ENCODE data around the gene ART5. TPM values are rescaled to one million over a fixed set of nuclear protein-coding genes. Genes with fewer than 3 reads are reported as not detected.
"Not testable (repeated sequence)": the region's sequence is repeated elsewhere in the genome, so short reads cannot be mapped to it uniquely, and the experiment has no call there.

Gene ART5
- total RNA-seq, 1 experiment from 2014 or later = not detected

DNA sequence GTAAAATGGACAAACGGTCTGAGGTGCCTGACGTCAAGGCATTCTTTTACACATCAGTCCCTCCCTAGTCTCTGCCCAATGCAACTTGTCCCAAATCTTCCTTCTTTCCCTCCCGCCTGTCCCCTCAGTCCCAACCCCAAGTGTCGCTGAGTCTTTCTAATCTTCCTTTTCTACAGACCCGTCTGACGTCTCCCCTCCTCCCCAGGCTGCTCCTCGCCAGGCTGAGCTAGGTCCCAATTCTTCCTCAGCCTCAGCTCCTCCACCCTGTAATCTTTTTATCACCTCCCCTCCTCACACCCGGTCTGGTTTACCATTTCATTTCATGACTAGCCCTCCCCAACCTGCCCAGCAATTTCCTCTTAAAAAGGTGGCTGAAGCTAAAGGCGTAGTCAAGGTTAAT is 7.6 kb upstream of the ART5 start:
- H3K9me3 ChIP-seq (ENCODE audit: low read depth, low read length, poor library complexity, severe bottlenecking); CTCF ChIA-PET; H3K27me3 ChIP-seq (replicated peaks; ENCODE audit: insufficient read depth, low read depth, low read length, poor library complexity); POLR2A ChIA-PET (ENCODE audit: low non-redundant PET); intact Hi-C loops (cut with micrococcal nuclease; ENCODE audit: unreplicated experiment); DNase-seq (ENCODE audit: low spot score); H3K4me3 ChIP-seq (ENCODE audit: low read depth, low read length, poor library complexity, severe bottlenecking); H3K4me1 ChIP-seq (ENCODE audit: insufficient read depth, low read length, poor library complexity, severe bottlenecking); BruUV-seq (replicated peaks); H3K27ac ChIP-seq (ENCODE audit: low read depth, low read length, poor library complexity, severe bottlenecking); H3K36me3 ChIP-seq (ENCODE audit: insufficient read depth, low read length, poor library complexity, severe bottlenecking): not testable (repeated sequence)

DNA sequence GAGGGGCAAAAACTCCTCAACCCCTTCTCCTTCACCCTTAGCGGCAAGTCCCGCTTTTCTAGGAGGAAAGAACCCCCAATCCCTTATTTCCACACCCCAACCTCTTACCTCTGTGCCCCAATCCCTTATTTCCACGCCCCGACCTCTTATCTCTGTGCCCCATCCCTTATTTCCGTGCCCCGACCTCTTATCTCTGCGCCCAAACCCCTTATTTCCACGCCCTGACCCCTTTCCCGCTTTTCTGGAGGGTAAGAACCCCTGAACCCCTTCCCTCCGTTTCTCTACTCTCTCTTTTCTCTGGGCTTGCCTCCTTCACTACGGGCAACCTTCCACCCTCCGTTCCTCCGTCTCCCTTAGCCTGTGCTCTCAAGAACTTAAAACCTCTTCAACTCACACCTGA is 7.1 kb upstream of the ART5 start:
- H3K27me3 ChIP-seq (replicated peaks; ENCODE audit: insufficient read depth, low read depth, low read length, poor library complexity); H3K9me3 ChIP-seq (ENCODE audit: low read depth, low read length, poor library complexity, severe bottlenecking); CTCF ChIA-PET; H3K27ac ChIP-seq (ENCODE audit: low read depth, low read length, poor library complexity, severe bottlenecking); intact Hi-C loops (cut with micrococcal nuclease; ENCODE audit: unreplicated experiment); DNase-seq (ENCODE audit: low spot score); H3K36me3 ChIP-seq (ENCODE audit: insufficient read depth, low read length, poor library complexity, severe bottlenecking); POLR2A ChIA-PET (ENCODE audit: low non-redundant PET); BruUV-seq (replicated peaks); H3K4me3 ChIP-seq (ENCODE audit: low read depth, low read length, poor library complexity, severe bottlenecking); H3K4me1 ChIP-seq (ENCODE audit: insufficient read depth, low read length, poor library complexity, severe bottlenecking): not testable (repeated sequence)

DNA sequence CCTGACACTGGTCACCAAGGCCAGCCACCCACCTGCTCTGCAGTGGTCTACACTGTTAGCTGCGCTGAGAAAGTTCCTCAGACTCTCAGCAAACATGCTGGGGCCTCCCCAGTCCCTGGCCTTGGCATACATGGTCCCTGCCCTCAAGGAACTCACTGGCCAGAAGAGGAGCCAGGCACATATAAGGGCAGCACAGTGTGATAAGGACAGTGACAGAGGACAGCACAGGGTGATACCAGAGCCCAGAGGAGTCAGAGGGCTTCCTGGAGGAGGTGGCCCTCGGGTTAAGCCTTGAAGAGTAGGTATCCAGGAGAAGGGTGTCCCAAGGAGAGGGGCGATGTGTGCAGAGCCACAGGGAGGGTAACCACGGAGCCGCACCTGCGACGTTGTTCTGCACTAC is 3.8 kb upstream of the ART5 start:
- ChIA-PET CTCF (no interaction called here), POLR2A (ENCODE audit: low non-redundant PET) (no interaction called here)
- Histone ChIP-seq H3K4me1 (ENCODE audit: insufficient read depth, low read length, poor library complexity, severe bottlenecking) (no peaks in the 10 kb centered on the region), H3K9me3 (ENCODE audit: low read depth, low read length, poor library complexity, severe bottlenecking) (no peaks in the 10 kb centered on the region), H3K4me3 (ENCODE audit: low read depth, low read length, poor library complexity, severe bottlenecking) (no peak overlapping the region), H3K27me3 (replicated peaks; ENCODE audit: insufficient read depth, low read depth, low read length, poor library complexity) (peaks cover 3% of the 10 kb centered on the region), H3K36me3 (ENCODE audit: insufficient read depth, low read length, poor library complexity, severe bottlenecking) (no peaks in the 10 kb centered on the region), H3K27ac (ENCODE audit: low read depth, low read length, poor library complexity, severe bottlenecking) (no peak overlapping the region)
- intact Hi-C loops (cut with micrococcal nuclease; ENCODE audit: unreplicated experiment) = no loop called here
- no peak for TF ChIP-seq EZH2 (IDR thresholded peaks at IDR 0.05; ENCODE audit: borderline replicate concordance, low read depth, low read length, poor library complexity, severe bottlenecking)
- TF ChIP-seq, protein P1, sequence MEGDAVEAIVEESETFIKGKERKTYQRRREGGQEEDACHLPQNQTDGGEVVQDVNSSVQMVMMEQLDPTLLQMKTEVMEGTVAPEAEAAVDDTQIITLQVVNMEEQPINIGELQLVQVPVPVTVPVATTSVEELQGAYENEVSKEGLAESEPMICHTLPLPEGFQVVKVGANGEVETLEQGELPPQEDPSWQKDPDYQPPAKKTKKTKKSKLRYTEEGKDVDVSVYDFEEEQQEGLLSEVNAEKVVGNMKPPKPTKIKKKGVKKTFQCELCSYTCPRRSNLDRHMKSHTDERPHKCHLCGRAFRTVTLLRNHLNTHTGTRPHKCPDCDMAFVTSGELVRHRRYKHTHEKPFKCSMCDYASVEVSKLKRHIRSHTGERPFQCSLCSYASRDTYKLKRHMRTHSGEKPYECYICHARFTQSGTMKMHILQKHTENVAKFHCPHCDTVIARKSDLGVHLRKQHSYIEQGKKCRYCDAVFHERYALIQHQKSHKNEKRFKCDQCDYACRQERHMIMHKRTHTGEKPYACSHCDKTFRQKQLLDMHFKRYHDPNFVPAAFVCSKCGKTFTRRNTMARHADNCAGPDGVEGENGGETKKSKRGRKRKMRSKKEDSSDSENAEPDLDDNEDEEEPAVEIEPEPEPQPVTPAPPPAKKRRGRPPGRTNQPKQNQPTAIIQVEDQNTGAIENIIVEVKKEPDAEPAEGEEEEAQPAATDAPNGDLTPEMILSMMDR (conservative IDR thresholded peaks at IDR 0.05; ENCODE audit: low read depth, low read length) = no peak
- no TSS peak for BruUV-seq (replicated peaks)
- DNase-seq (ENCODE audit: low spot score) = no peak

DNA sequence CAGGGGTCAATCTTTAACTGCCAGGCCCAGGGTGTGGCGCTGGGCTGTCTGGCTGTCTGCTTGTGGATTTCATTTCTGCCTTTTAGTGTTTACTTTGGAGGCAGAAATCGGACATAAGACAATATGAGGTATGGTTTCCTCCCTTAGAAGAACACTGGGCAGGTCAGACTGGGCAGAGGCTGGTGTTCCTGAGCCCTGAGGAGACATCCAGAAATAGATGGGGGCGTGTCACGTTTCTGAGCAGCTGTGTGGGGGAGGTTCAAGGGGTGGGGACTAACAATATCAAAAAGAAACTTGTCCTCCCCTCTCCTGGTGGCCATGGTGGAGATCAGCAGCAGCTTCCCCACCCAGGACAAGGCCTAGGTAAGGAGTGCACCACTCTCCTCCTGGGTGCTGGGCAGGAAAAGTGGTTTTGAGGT is 3.0 kb upstream of the ART5 start, which contains the start of gene ART1:
Gene ART1, plus strand, starts transcription at position 312 of the 419 bp plus-strand sequence. CDS start 14,086 bp downstream, outside the sequence.
- peaks cover 3% of the 10 kb centered on the region for H3K27me3 ChIP-seq (replicated peaks; ENCODE audit: insufficient read depth, low read depth, low read length, poor library complexity)
- intact Hi-C loops (cut with micrococcal nuclease; ENCODE audit: unreplicated experiment) = no loop called here
- H3K4me3 ChIP-seq (ENCODE audit: low read depth, low read length, poor library complexity, severe bottlenecking) = no peak within 1 kb of the TSS
- DNase-seq (ENCODE audit: low spot score) = no peak
- BruUV-seq (replicated peaks) = no TSS peak
- H3K9me3 ChIP-seq (ENCODE audit: low read depth, low read length, poor library complexity, severe bottlenecking) = no peaks in the 10 kb centered on the region
- H3K4me1 ChIP-seq (ENCODE audit: insufficient read depth, low read length, poor library complexity, severe bottlenecking) = no peaks in the 10 kb centered on the region
- TF ChIP-seq, protein P1 (conservative IDR thresholded peaks at IDR 0.05; ENCODE audit: low read depth, low read length) = no peak
- no peak for TF ChIP-seq EZH2 (IDR thresholded peaks at IDR 0.05; ENCODE audit: borderline replicate concordance, low read depth, low read length, poor library complexity, severe bottlenecking)
- no peak within 1 kb of the TSS for H3K27ac ChIP-seq (ENCODE audit: low read depth, low read length, poor library complexity, severe bottlenecking)
- ChIA-PET CTCF (no interaction called here), POLR2A (ENCODE audit: low non-redundant PET) (no interaction called here)
- H3K36me3 ChIP-seq (ENCODE audit: insufficient read depth, low read length, poor library complexity, severe bottlenecking) = no peaks in the 10 kb centered on the region

DNA sequence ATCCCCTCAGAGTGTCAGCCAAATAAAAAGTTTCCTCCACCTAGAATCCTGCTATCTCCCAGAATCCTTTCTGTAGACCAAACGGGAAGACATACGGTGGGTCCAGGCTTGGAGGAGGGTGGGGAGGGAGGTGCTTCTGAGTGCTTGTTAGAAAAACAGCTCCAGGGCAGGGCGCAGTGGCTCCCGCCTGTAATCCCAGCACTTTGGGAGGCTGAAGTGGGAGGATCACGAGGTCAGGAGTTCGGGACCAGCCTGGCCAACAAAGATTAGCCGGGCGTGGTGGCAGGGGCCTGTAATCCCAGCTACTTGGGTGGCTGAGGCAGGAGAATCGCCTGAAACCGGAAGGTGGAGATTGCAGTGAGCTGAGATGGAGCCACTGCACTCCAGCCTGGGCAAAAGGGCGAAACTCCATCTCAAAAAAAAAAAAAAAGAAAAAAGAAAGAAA is 1.3 kb upstream of the ART5 start:
- POLR2A ChIA-PET (ENCODE audit: low non-redundant PET); H3K4me3 ChIP-seq (ENCODE audit: low read depth, low read length, poor library complexity, severe bottlenecking); intact Hi-C loops (cut with micrococcal nuclease; ENCODE audit: unreplicated experiment); H3K9me3 ChIP-seq (ENCODE audit: low read depth, low read length, poor library complexity, severe bottlenecking); H3K27me3 ChIP-seq (replicated peaks; ENCODE audit: insufficient read depth, low read depth, low read length, poor library complexity); H3K27ac ChIP-seq (ENCODE audit: low read depth, low read length, poor library complexity, severe bottlenecking); H3K4me1 ChIP-seq (ENCODE audit: insufficient read depth, low read length, poor library complexity, severe bottlenecking); DNase-seq (ENCODE audit: low spot score); CTCF ChIA-PET; BruUV-seq (replicated peaks); H3K36me3 ChIP-seq (ENCODE audit: insufficient read depth, low read length, poor library complexity, severe bottlenecking): not testable (repeated sequence)

Data from A673 (cell line).